HEK293 (cell line): Measurements from ENCODE around the gene GRID2.

Experiments
- CTCF ChIA-PET: fragments of 350-600 bp; formaldehyde crosslinking; extraction: SDS; loops from one replicate; lab custom pipeline; 2021; ENCODE audit warnings: antibody characterized with exemption; lab: Yijun Ruan, JAX
- POLR2A ChIA-PET: fragments of 300-600 bp; formaldehyde crosslinking; extraction: SDS; loops from one replicate; lab custom pipeline; 2020; ENCODE audit warnings: antibody characterized with exemption, inconsistent platforms; lab: Yijun Ruan, JAX
- H3K27ac ChIP-seq: fragments of 200-500 bp; sonication (Bioruptor generic); 2 replicates; pipeline ENCODE4 v1.5.1; 2014; ENCODE audit warnings: low read depth, low read length, control low read depth, inconsistent platforms; ENCODE audit errors: extremely low read depth
- H3K36me3 ChIP-seq, 2 experiments: fragments of 200-500 bp in 1 of 2; sonication (Bioruptor generic) in 1 of 2; 1 replicate in 1 of 2; 2 replicates in 1 of 2; pipeline ENCODE4 v1.5.1; 2014 to 2017; ENCODE audit warnings: inconsistent platforms in 2 of 2, low read length in 2 of 2; ENCODE audit not compliant: control insufficient read depth in 2 of 2, insufficient read depth in 1 of 2
- H3K4me1 ChIP-seq: fragments of 200-500 bp; sonication (Bioruptor generic); 2 replicates; pipeline ENCODE4 v1.5.1; 2014; ENCODE audit warnings: mild to moderate bottlenecking, low read length, inconsistent platforms; ENCODE audit not compliant: control insufficient read depth, insufficient read depth
- H3K4me3 ChIP-seq: 2 replicates; pipeline ENCODE4 v1.5.1; 2011; ENCODE audit warnings: low read depth, mild to moderate bottlenecking, control low read depth, low read length, moderate library complexity
- H3K9me3 ChIP-seq: fragments of 200-500 bp; sonication (Bioruptor generic); 2 replicates; pipeline ENCODE4 v1.5.1; 2014; ENCODE audit warnings: low read depth, low read length, inconsistent platforms; ENCODE audit not compliant: control insufficient read depth, insufficient read depth
- ELK4 ChIP-seq: IDR thresholded peaks from 2 replicates; pipeline ENCODE4 v1.6.1; 2011; ENCODE audit warnings: mild to moderate bottlenecking, low read depth, low read length, borderline replicate concordance
- GFI1B ChIP-seq: fragments of 450-650 bp; formaldehyde crosslinking; IDR thresholded peaks from 2 replicates; pipeline ENCODE4 v1.5.1; 2016; ENCODE audit warnings: missing biosample characterization, missing genetic modification characterization
- HOXC10 ChIP-seq: sonication (generic); formaldehyde crosslinking; IDR thresholded peaks from 2 replicates; pipeline ENCODE4 v1.8.1; 2023; ENCODE audit warnings: mild to moderate bottlenecking, missing genetic modification reagents
- PRDM6 ChIP-seq: fragments of 450-650 bp; formaldehyde crosslinking; IDR thresholded peaks from 2 replicates; pipeline ENCODE4 v1.5.1; 2017; ENCODE audit warnings: missing biosample characterization, missing genetic modification characterization
- SP3 ChIP-seq: fragments of 450-650 bp; formaldehyde crosslinking; IDR thresholded peaks from 2 replicates; pipeline ENCODE4 v1.5.1; 2016; ENCODE audit warnings: missing biosample characterization, missing genetic modification characterization
- ZBTB17 ChIP-seq: fragments of 450-650 bp; formaldehyde crosslinking; IDR thresholded peaks from 2 replicates; pipeline ENCODE4 v1.5.1; 2016; ENCODE audit warnings: missing biosample characterization, missing genetic modification characterization
- ZFP69B ChIP-seq: fragments of 450-650 bp; formaldehyde crosslinking; IDR thresholded peaks from 2 replicates; pipeline ENCODE4 v1.5.1; 2016; ENCODE audit warnings: missing biosample characterization, missing genetic modification characterization
- ZIC2 ChIP-seq: fragments of 450-650 bp; formaldehyde crosslinking; IDR thresholded peaks from 2 replicates; pipeline ENCODE4 v1.5.1; 2016; ENCODE audit warnings: missing biosample characterization, missing genetic modification characterization
- ZNF10 ChIP-seq: fragments of 450-650 bp; formaldehyde crosslinking; IDR thresholded peaks from 2 replicates; pipeline ENCODE4 v1.5.1; 2017; ENCODE audit warnings: missing biosample characterization, missing genetic modification characterization
- ZNF112 ChIP-seq: fragments of 450-650 bp; formaldehyde crosslinking; IDR thresholded peaks from 2 replicates; pipeline ENCODE4 v1.5.0; 2017; ENCODE audit warnings: missing biosample characterization, missing genetic modification characterization
- ZNF146 ChIP-seq: fragments of 450-650 bp; formaldehyde crosslinking; IDR thresholded peaks from 2 replicates; pipeline ENCODE4 v1.5.1; 2016; ENCODE audit warnings: missing biosample characterization, missing genetic modification characterization
- ZNF157 ChIP-seq: fragments of 450-650 bp; formaldehyde crosslinking; IDR thresholded peaks from 2 replicates; pipeline ENCODE4 v1.5.1; 2016; ENCODE audit warnings: missing biosample characterization, missing genetic modification characterization
- ZNF16 ChIP-seq: fragments of 450-650 bp; formaldehyde crosslinking; IDR thresholded peaks from 2 replicates; pipeline ENCODE4 v1.5.1; 2016; ENCODE audit warnings: low read depth, missing biosample characterization, missing genetic modification characterization
- ZNF202 ChIP-seq: fragments of 450-650 bp; formaldehyde crosslinking; IDR thresholded peaks from 2 replicates; pipeline ENCODE4 v1.5.1; 2016; ENCODE audit warnings: missing biosample characterization, missing genetic modification characterization, borderline replicate concordance
- ZNF274 ChIP-seq, 2 experiments: fragments of 200-500 bp in 1 of 2; fragments of 450-650 bp in 1 of 2; sonication (Bioruptor generic) in 1 of 2; formaldehyde crosslinking in 1 of 2; IDR thresholded peaks; 2 replicates each; pipeline versions ENCODE4 v1.5.1 to v1.6.1; 2014 to 2016; ENCODE audit warnings: borderline replicate concordance in 1 of 2, inconsistent platforms in 1 of 2, low read length in 1 of 2, missing biosample characterization in 1 of 2, missing genetic modification characterization in 1 of 2
- ZNF302 ChIP-seq: fragments of 450-650 bp; formaldehyde crosslinking; IDR thresholded peaks from 2 replicates; pipeline ENCODE4 v1.5.1; 2016; ENCODE audit warnings: missing biosample characterization, missing genetic modification characterization, low read depth
- ZNF354C ChIP-seq: fragments of 450-650 bp; formaldehyde crosslinking; IDR thresholded peaks from 2 replicates; pipeline ENCODE4 v1.5.1; 2016; ENCODE audit warnings: missing biosample characterization, missing genetic modification characterization, low read depth, borderline replicate concordance
- ZNF391 ChIP-seq: fragments of 450-650 bp; formaldehyde crosslinking; IDR thresholded peaks from 2 replicates; pipeline ENCODE4 v1.5.1; 2016; ENCODE audit warnings: low read depth, missing biosample characterization, missing genetic modification characterization, borderline replicate concordance
- ZNF473 ChIP-seq: fragments of 450-650 bp; formaldehyde crosslinking; IDR thresholded peaks from 2 replicates; pipeline ENCODE4 v1.5.1; 2017; ENCODE audit warnings: missing biosample characterization, missing genetic modification characterization
- ZNF549 ChIP-seq: fragments of 450-650 bp; IDR thresholded peaks from 2 replicates; pipeline ENCODE4 v1.5.1; 2018; ENCODE audit warnings: missing biosample characterization, missing genetic modification characterization, mild to moderate bottlenecking, inconsistent platforms, moderate library complexity
- ZNF561 ChIP-seq: fragments of 450-650 bp; IDR thresholded peaks from 2 replicates; pipeline ENCODE4 v1.5.1; 2018; ENCODE audit warnings: missing biosample characterization, missing genetic modification characterization, borderline replicate concordance
- ZNF596 ChIP-seq: fragments of 450-650 bp; IDR thresholded peaks from 2 replicates; pipeline ENCODE4 v1.5.0; 2018; ENCODE audit warnings: missing biosample characterization, mild to moderate bottlenecking, missing genetic modification characterization, moderate library complexity
- ZNF785 ChIP-seq: fragments of 450-650 bp; formaldehyde crosslinking; IDR thresholded peaks from 2 replicates; pipeline ENCODE4 v1.5.1; 2016; ENCODE audit warnings: missing biosample characterization, missing genetic modification characterization
- ZSCAN23 ChIP-seq: fragments of 450-650 bp; formaldehyde crosslinking; IDR thresholded peaks from 2 replicates; pipeline ENCODE4 v1.5.1; 2016; ENCODE audit warnings: missing biosample characterization, missing genetic modification characterization

Gene GRID2

DNA sequence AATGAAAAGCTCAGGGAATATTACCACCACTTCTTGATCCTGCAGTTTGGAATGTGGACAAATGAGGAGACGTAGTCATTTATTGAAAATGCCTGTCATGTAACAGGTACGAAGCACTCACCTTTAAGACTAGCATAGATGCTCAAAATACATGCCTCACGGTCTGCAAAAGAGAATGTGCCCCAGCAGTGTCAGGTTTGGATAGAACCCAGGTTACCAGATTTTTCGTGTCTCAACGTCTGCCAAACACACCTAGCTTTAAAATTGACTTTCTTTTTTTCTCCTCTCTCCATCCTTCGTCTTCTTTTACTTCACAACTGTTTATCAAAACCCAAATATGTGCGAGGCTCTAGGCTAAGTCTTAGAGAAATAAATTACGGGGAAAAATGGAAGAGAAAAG lies 918.0 kb downstream of the GRID2 start:
- CTCF ChIA-PET: no interaction called here
- Histone ChIP-seq H3K9me3 (no peaks in the 10 kb centered on the region), H3K36me3 (no peaks in the 10 kb centered on the region), H3K4me1 (no peaks in the 10 kb centered on the region), H3K4me3 (no peak overlapping the region), H3K27ac (no peak overlapping the region)
- TF ChIP-seq ZNF354C (tag by site-specific recombination) (no peak), ZNF274 (IDR thresholded peaks at IDR 0.05; ENCODE audit: low read length) (no peak), ZNF274 (tag by site-specific recombination; IDR thresholded peaks at IDR 0.05; ENCODE audit: borderline replicate concordance) (no peak), PRDM6 (tag by site-specific recombination) (no peak), ZNF112 (tag by site-specific recombination) (no peak), ZNF157 (tag by site-specific recombination) (no peak), ZIC2 (tag by site-specific recombination) (no peak), ZNF10 (tag by site-specific recombination) (no peak), ZNF561 (tag by site-specific recombination) (no peak), ZBTB17 (tag by site-specific recombination) (no peak), ZFP69B (tag by site-specific recombination) (no peak)
- POLR2A ChIA-PET: no interaction called here

- Histone ChIP-seq H3K4me1 (no peaks in the 10 kb centered on the region), H3K4me3 (no peak overlapping the region), H3K27ac (no peak overlapping the region), H3K36me3 (no peaks in the 10 kb centered on the region), H3K9me3 (no peaks in the 10 kb centered on the region)
- TF ChIP-seq ELK4 (no peak), GFI1B (tag by site-specific recombination) (no peak), ZNF549 (tag by site-specific recombination) (no peak), ZNF16 (tag by site-specific recombination) (no peak), HOXC10 (CRISPR knock-in tag) (no peak), ZNF785 (tag by site-specific recombination) (no peak), ZNF596 (tag by site-specific recombination) (no peak), ZNF302 (no peak), ZNF146 (tag by site-specific recombination) (no peak)
- ChIA-PET CTCF (no interaction called here), POLR2A (no interaction called here)
Observed at GRCh38 chr4:93228021-93228420, 924.3 kb downstream of the GRID2 start.

DNA sequence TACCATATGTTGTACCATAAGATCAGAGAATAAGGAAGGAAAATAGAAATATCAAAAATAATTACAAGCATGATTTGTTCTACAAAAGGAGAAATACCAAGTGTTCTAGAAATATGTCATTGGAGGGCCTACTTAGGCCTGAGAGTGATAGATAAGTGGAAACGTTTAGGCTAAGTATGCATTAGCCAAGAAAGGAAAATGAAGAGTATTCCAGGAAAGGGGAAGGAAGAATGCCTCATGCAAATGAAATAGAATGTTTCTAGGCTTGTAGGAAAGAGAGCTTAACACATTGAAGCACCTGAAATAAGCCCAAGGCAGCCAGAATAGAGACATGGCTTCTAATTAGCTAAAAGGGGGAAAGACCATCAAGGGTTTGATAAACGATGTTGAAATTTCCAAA lies 929.1 kb downstream of the GRID2 start:
- Histone ChIP-seq H3K9me3 (no peaks in the 10 kb centered on the region), H3K36me3 (no peaks in the 10 kb centered on the region), H3K4me3 (no peak overlapping the region), H3K4me1 (no peaks in the 10 kb centered on the region), H3K27ac (no peak overlapping the region)
- TF ChIP-seq ZNF202 (tag by site-specific recombination) (no peak), ZSCAN23 (tag by site-specific recombination) (no peak), SP3 (no peak), ZNF391 (no peak), ZNF473 (tag by site-specific recombination) (no peak)
- ChIA-PET POLR2A (no interaction called here), CTCF (interaction anchor here (0.6 to 0.7 kb wide), 2 partner anchors 1015 to 1656 kb away, joined by 3 read pairs; no protein-coding TSS in a partner anchor)
